Activated naive CD4-positive, alpha-beta T cell treated with anti-CD3 and anti-CD28 coated beads for 36 hours (primary cell): ENCODE results near the gene TMEM184A. TPM values are rescaled to one million over a fixed set of nuclear protein-coding genes. Genes with fewer than 3 reads are reported as not detected.
A peak's percentile ranks its signal among the peaks of the same experiment; 100 is the strongest.

Source experiments
- CTCF ChIA-PET: fragments of 350-600 bp; sonication (Branson Sonifier 250); formaldehyde crosslinking; loops from one replicate; lab custom pipeline; 2021; ENCODE audit warnings: antibody characterized with exemption; lab: Charles Lee
- DNase-seq: peaks from one replicate; pipeline ENCODE4 v3.0.0-alpha.2; 2020
- H3K27ac Mint-ChIP-seq: one replicate; pipeline ENCODE4 v1.8.0; 2021; ENCODE audit warnings: mild to moderate bottlenecking, mixed read lengths
- H3K27me3 Mint-ChIP-seq: one replicate; pipeline ENCODE4 v1.8.0; 2021; ENCODE audit warnings: low read depth, mixed read lengths
- H3K36me3 Mint-ChIP-seq: one replicate; pipeline ENCODE4 v1.8.0; 2021; ENCODE audit warnings: low read depth, mixed read lengths
- H3K4me1 Mint-ChIP-seq: one replicate; pipeline ENCODE4 v1.8.0; 2021; ENCODE audit warnings: low read depth, mixed read lengths
- H3K4me3 Mint-ChIP-seq: one replicate; pipeline ENCODE4 v1.8.0; 2021; ENCODE audit warnings: mild to moderate bottlenecking, moderate library complexity, mixed read lengths
- H3K9me3 Mint-ChIP-seq: one replicate; pipeline ENCODE4 v1.8.0; 2021; ENCODE audit warnings: mixed read lengths
- intact Hi-C: fragments of 100-400 bp; cut with micrococcal nuclease; formaldehyde crosslinking; loops from one replicate; pipeline ENCODE4 v1.15.1; 2023
- total RNA-seq, 2 experiments: library from RNA; stranded (reverse); gene quantifications; one replicate each; pipeline ENCODE4 v1.2.3, GENCODE V29; 2021

TMEM184A gene
- total RNA-seq, 2 experiments from 2014 or later = 0.36 TPM; not detected in 1

DNA sequence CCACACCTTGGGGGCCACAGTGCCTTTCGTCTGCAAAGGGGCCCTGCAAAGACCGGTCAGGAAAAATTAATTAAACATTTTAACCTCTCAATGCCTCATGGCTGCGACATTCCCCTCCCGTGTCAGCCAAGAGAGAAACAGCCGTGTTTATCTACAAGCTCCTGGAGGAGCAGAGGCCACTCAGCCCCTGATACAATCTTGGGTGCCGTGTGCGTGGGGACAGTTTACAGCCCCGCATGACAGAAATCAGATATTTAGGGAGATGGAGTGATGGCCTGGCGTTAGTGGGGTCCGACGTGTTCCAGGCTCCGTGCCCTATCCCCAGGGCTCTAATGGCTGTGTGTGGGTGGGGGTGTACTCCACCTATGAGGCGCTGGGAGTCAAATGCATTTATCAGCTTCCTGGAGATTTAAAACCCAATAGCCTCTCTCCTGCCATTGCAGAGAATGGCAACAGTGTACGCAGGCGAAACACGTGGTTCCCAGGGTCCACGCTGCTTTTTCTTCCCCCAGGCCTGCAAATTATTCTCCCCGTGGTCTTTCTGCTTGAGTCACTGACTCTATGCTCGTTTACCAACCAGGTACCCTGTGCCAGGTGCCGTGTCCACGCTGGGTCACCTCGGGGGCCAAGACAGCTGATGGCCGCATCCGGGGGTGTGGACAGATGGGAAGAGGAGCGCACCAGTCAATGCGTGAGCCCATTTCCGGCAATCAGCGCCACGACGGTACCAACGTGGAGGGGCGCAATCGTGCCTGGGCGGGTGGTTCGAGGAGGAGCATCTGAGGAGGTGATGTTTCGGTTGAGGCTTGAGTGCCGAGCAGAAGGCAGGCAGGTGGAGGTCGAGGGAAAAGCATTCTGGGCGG, 40.4 kb upstream of the TMEM184A start:
- DNase-seq = no peak
- Mint-ChIP-seq H3K36me3 (no peaks in the 10 kb centered on the region), H3K4me1 (peaks cover 19% of the 10 kb centered on the region), H3K9me3 (no peaks in the 10 kb centered on the region), H3K27me3 (peaks cover 21% of the 10 kb centered on the region), H3K4me3 (no peak overlapping the region), H3K27ac (no peak overlapping the region)
- intact Hi-C loops = loop anchor here (10.0 kb wide), 1 partner anchor 388 kb away; no protein-coding TSS in a partner anchor
- CTCF ChIA-PET = no interaction called here

GRCh38 chr7:1595636-1596035, 39.6 kb upstream of the TMEM184A start:
- intact Hi-C loops = loop anchor here (10.0 kb wide), 1 partner anchor 389 kb away; no protein-coding TSS in a partner anchor
- H3K36me3 Mint-ChIP-seq = no peaks in the 10 kb centered on the region
- CTCF ChIA-PET = interaction anchor here (1.1 kb wide), 1 partner anchor 17 kb away, joined by 4 read pairs; no protein-coding TSS in a partner anchor
- H3K4me3 Mint-ChIP-seq = no peak overlapping the region
- H3K9me3 Mint-ChIP-seq = no peaks in the 10 kb centered on the region
- H3K27me3 Mint-ChIP-seq = peaks cover 27% of the 10 kb centered on the region
- peaks cover 19% of the 10 kb centered on the region for H3K4me1 Mint-ChIP-seq
- no peak for DNase-seq
- H3K27ac Mint-ChIP-seq = no peak overlapping the region

GRCh38 chr7:1595027-1595426, 39.0 kb upstream of the TMEM184A start:
- intact Hi-C loops = loop anchor here (10.0 kb wide), 1 partner anchor 390 kb away; no protein-coding TSS in a partner anchor
- CTCF ChIA-PET = interaction anchor here (1.1 kb wide), 1 partner anchor 16 kb away, joined by 4 read pairs; no protein-coding TSS in a partner anchor
- H3K9me3 Mint-ChIP-seq = no peaks in the 10 kb centered on the region
- H3K4me3 Mint-ChIP-seq = no peak overlapping the region
- no peak for DNase-seq
- peaks cover 31% of the 10 kb centered on the region for H3K27me3 Mint-ChIP-seq
- no peaks in the 10 kb centered on the region for H3K36me3 Mint-ChIP-seq
- H3K4me1 Mint-ChIP-seq = peaks cover 19% of the 10 kb centered on the region
- H3K27ac Mint-ChIP-seq = no peak overlapping the region

DNA sequence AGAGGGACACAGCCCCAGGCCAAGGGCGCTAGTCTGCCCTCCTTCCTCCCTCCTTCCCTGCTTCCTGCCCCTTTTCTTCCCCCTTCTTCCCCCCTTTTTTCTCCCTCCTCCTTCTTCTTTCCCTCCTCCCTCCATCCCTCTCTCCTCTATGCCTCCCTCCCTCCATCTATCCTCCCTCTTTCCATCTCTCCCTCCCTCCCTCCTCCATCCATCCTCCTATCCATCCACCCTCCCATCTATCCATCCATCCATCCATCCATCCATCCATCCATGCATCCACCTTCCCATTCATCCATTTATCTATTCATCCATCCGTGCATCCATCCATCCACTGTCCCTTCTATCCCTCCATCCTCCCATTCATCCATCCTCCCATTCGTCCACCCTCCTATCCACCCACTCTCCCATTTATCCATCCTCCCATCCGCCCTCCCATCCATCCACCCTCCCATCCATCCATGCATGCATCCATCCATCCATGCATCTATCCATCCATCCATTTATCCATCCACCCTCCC, 38.0 kb upstream of the TMEM184A start:
- H3K27me3 Mint-ChIP-seq = peaks cover 31% of the 10 kb centered on the region
- no peaks in the 10 kb centered on the region for H3K36me3 Mint-ChIP-seq
- CTCF ChIA-PET = no interaction called here
- peaks cover 4% of the 10 kb centered on the region for H3K9me3 Mint-ChIP-seq
- intact Hi-C loops = loop anchor here (10.0 kb wide), 1 partner anchor 391 kb away; no protein-coding TSS in a partner anchor
- no peak overlapping the region for H3K4me3 Mint-ChIP-seq
- no peak for DNase-seq
- H3K4me1 Mint-ChIP-seq = peaks cover 19% of the 10 kb centered on the region
- H3K27ac Mint-ChIP-seq = no peak overlapping the region

DNA sequence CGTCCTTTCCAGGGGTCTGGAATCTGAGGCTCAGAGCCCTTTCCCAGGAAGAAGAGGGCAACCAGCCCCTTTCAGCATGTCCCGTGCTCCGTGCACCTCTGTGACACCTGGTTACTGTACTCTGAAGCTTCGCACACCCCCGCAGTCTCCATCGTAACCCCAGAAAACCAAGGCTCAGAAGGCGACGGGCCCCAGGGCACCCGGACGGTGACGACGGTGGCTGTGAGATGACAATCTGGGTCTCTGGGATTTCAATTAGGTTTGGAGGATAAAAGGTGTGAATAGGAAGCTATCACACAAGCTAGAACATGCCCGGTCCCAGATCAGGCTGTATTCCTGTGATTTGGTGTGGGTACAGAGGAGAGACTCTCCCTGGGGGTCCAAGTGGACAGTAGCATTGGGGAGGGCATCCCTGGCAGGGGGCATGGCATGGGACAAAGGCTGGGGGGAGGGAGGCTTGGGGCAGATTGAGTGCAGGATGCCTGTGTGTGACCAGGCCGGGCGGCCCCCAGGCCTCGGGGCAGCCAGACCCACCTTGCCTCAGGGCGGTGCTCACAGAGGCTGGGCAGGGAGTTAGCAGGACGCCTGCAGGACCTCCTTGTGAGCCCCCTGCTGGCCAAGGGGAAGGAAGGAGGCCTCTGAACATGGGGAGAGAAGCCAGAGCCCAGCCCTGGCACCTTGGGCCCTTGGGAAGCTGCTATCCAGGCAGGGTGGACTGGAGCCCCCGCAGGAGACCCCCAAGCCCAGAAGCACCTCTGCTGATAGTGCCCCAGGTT, 37.3 kb upstream of the TMEM184A start:
- Mint-ChIP-seq H3K4me3 (no peak overlapping the region), H3K27me3 (peaks cover 31% of the 10 kb centered on the region), H3K27ac (no peak overlapping the region), H3K4me1 (peaks cover 19% of the 10 kb centered on the region), H3K36me3 (no peaks in the 10 kb centered on the region), H3K9me3 (peaks cover 7% of the 10 kb centered on the region)
- intact Hi-C loops = loop anchor here (10.0 kb wide), 1 partner anchor 392 kb away; no protein-coding TSS in a partner anchor
- DNase-seq = peak; percentile 18
- CTCF ChIA-PET = interaction anchor here (1.9 kb wide), 1 partner anchor 12 kb away, joined by 5 read pairs; no protein-coding TSS in a partner anchor

GRCh38 chr7:1592299-1592871, 36.4 kb upstream of the TMEM184A start:
- peaks cover 19% of the 10 kb centered on the region for H3K4me1 Mint-ChIP-seq
- H3K4me3 Mint-ChIP-seq = peak overlapping the region; percentile 15
- H3K9me3 Mint-ChIP-seq = peaks cover 10% of the 10 kb centered on the region
- H3K27ac Mint-ChIP-seq = peak overlapping the region; percentile 2
- H3K36me3 Mint-ChIP-seq = no peaks in the 10 kb centered on the region
- CTCF ChIA-PET = interaction anchor here (1.9 kb wide), 1 partner anchor 11 kb away, joined by 5 read pairs; no protein-coding TSS in a partner anchor
- intact Hi-C loops = loop anchor here (10.0 kb wide), 1 partner anchor 392 kb away; no protein-coding TSS in a partner anchor
- H3K27me3 Mint-ChIP-seq = peaks cover 31% of the 10 kb centered on the region
- DNase-seq = peak; percentile 37

- Mint-ChIP-seq H3K9me3 (peaks cover 10% of the 10 kb centered on the region), H3K27me3 (peaks cover 31% of the 10 kb centered on the region), H3K27ac (no peak overlapping the region), H3K36me3 (no peaks in the 10 kb centered on the region), H3K4me3 (no peak overlapping the region), H3K4me1 (peaks cover 19% of the 10 kb centered on the region)
- CTCF ChIA-PET = interaction anchor here (1.9 kb wide), 1 partner anchor 11 kb away, joined by 5 read pairs; no protein-coding TSS in a partner anchor
- intact Hi-C loops = loop anchor here (10.0 kb wide), 1 partner anchor 393 kb away; no protein-coding TSS in a partner anchor
- DNase-seq = no peak
These were observed 35.9 kb upstream of the TMEM184A start for GRCh38 chr7:1591876-1592275.

DNA sequence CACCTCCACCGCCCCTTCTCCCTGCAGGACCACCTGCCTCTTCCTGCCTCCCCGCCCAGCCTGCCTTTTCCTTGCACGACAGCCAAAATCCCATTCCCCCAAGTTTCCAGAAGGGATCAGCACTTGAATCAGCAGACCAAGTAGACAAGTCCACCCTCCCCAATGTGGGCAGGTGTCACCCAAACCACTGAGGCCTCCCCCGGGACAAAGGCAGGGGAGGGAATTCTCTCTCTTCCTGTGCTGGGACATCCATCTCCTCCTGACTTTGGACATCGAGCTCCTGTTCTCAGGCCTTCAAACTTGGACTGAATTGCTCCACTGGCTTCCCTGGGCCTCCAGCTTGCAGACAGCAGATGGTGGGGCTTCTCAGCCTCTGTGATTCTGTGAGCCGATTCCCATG, 35.4 kb upstream of the TMEM184A start:
- Mint-ChIP-seq H3K36me3 (no peaks in the 10 kb centered on the region), H3K27ac (no peak overlapping the region), H3K9me3 (peaks cover 10% of the 10 kb centered on the region), H3K27me3 (peaks cover 31% of the 10 kb centered on the region), H3K4me1 (peaks cover 19% of the 10 kb centered on the region), H3K4me3 (no peak overlapping the region)
- no peak for DNase-seq
- CTCF ChIA-PET = interaction anchor here (1.9 kb wide), 1 partner anchor 10 kb away, joined by 5 read pairs; no protein-coding TSS in a partner anchor
- intact Hi-C loops = loop anchor here (10.0 kb wide), 1 partner anchor 393 kb away; no protein-coding TSS in a partner anchor

- H3K27me3 Mint-ChIP-seq = peaks cover 28% of the 10 kb centered on the region
- H3K36me3 Mint-ChIP-seq = no peaks in the 10 kb centered on the region
- no peak for DNase-seq
- H3K9me3 Mint-ChIP-seq = peaks cover 10% of the 10 kb centered on the region
- H3K4me3 Mint-ChIP-seq = no peak overlapping the region
- intact Hi-C loops = loop anchor here (10.0 kb wide), 1 partner anchor 394 kb away; no protein-coding TSS in a partner anchor
- peaks cover 19% of the 10 kb centered on the region for H3K4me1 Mint-ChIP-seq
- CTCF ChIA-PET = no interaction called here
- no peak overlapping the region for H3K27ac Mint-ChIP-seq
These were observed 34.9 kb upstream of the TMEM184A start for GRCh38 chr7:1590887-1591286.

DNA sequence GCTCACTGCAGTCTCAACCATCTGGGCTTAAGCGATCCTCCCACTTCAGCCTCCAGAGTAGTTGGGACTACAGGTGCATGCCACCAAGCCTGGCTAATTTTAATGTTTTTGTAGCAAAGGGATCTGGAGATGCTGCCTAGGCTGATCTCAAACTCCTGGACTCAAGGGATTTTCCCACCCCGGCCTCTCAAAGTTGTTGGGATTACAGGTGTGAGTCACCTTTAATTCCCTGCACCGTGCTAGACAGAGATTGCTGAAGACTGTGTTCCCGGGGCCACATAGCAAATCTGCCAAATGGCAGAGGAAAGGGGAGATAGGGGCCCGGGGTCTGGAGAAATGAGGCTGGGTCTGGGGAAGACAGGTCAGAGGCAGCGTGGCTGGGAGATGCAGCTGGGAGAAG, 34.5 kb upstream of the TMEM184A start:
- no peak for DNase-seq
- CTCF ChIA-PET = interaction anchor here (1.0 kb wide), 1 partner anchor 11 kb away, joined by 4 read pairs; no protein-coding TSS in a partner anchor

DNA sequence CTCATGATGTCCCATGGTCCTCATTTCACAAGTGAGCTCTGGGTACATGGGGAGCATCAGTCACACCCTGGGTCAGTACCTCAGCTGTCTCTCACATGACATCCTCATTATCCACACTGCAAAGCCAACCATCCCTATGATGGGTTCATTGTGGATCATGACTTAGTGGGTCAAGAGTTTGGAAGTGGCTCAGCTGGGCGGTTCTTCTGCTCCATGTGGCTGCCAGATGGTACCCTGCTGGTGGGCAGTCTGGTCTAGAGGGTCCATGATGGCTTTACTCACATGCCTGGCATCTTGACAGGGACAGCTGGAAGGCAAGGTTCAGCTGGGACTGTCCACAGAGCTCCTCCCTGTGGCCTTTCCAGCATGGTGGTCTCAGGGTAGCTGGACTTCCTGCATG, 33.0 kb upstream of the TMEM184A start:
- H3K4me1 Mint-ChIP-seq = peaks cover 19% of the 10 kb centered on the region
- DNase-seq = no peak
- H3K27ac Mint-ChIP-seq = no peak overlapping the region
- CTCF ChIA-PET = no interaction called here
- peaks cover 10% of the 10 kb centered on the region for H3K9me3 Mint-ChIP-seq
- intact Hi-C loops = no loop called here
- no peaks in the 10 kb centered on the region for H3K36me3 Mint-ChIP-seq
- peaks cover 27% of the 10 kb centered on the region for H3K27me3 Mint-ChIP-seq
- no peak overlapping the region for H3K4me3 Mint-ChIP-seq

More for the DNA sequence above, 34.5 kb upstream of the TMEM184A start:
- peaks cover 10% of the 10 kb centered on the region for H3K9me3 Mint-ChIP-seq
- peaks cover 27% of the 10 kb centered on the region for H3K27me3 Mint-ChIP-seq
- intact Hi-C loops = loop anchor here (10.0 kb wide), 1 partner anchor 394 kb away; no protein-coding TSS in a partner anchor
- no peak overlapping the region for H3K27ac Mint-ChIP-seq
- no peaks in the 10 kb centered on the region for H3K36me3 Mint-ChIP-seq
- no peak overlapping the region for H3K4me3 Mint-ChIP-seq
- peaks cover 19% of the 10 kb centered on the region for H3K4me1 Mint-ChIP-seq
